Neural cell (in vitro differentiated cells): ENCODE measurements around the gene ERC2. TPM values are rescaled to one million over a fixed set of nuclear protein-coding genes. Genes with fewer than 3 reads are reported as not detected.
"Not testable (repeated sequence)": the region's sequence is repeated elsewhere in the genome, so short reads cannot be mapped to it uniquely, and the experiment has no call there.

Experiments used
- H2AFZ ChIP-seq: fragments of 200-600, 300-800 bp; sonication (generic), shearing (Covaris generic); 2 replicates; pipeline ENCODE4 v1.6.0; 2014; ENCODE audit warnings: low read depth, mild to moderate bottlenecking, antibody characterized with exemption, low read length, moderate library complexity
- H3F3A ChIP-seq: fragments of 200-600 bp; shearing (Covaris generic); 2 replicates; pipeline ENCODE4 v1.6.1; 2016; ENCODE audit warnings: mild to moderate bottlenecking, moderate library complexity, mixed read lengths, antibody characterized with exemption, low read length; ENCODE audit not compliant: insufficient read depth, poor library complexity, severe bottlenecking
- H3K27ac ChIP-seq: fragments of 200-600, 300-800 bp; sonication (generic), shearing (Covaris generic); 2 replicates; pipeline ENCODE4 v1.5.1; 2014; ENCODE audit warnings: mild to moderate bottlenecking, low read length, moderate library complexity
- H3K27me3 ChIP-seq: fragments of 300-800, 200-600 bp; sonication (generic), shearing (Covaris generic); 2 replicates; pipeline ENCODE4 v1.6.0; 2014; ENCODE audit warnings: mild to moderate bottlenecking, low read depth, low read length, moderate library complexity; ENCODE audit not compliant: insufficient read depth
- H3K36me3 ChIP-seq: fragments of 300-800, 200-600 bp; sonication (generic), shearing (Covaris generic); 2 replicates; pipeline ENCODE4 v1.5.1; 2014; ENCODE audit warnings: mild to moderate bottlenecking, antibody characterized with exemption, low read length, moderate library complexity; ENCODE audit not compliant: insufficient read depth
- H3K4me2 ChIP-seq: fragments of 300-800, 200-600 bp; sonication (generic), shearing (Covaris generic); 2 replicates; pipeline ENCODE4 v1.6.0; 2014; ENCODE audit warnings: mild to moderate bottlenecking, low read length
- H3K4me3 ChIP-seq: fragments of 300-800, 200-600 bp; sonication (generic), shearing (Covaris generic); 2 replicates; pipeline ENCODE4 v1.5.1; 2014; ENCODE audit warnings: mild to moderate bottlenecking, low read length, moderate library complexity
- H3K79me2 ChIP-seq: fragments of 200-600 bp; shearing (Covaris generic); replicated peaks from 2 replicates; pipeline ENCODE4 v1.6.0; 2014; ENCODE audit warnings: mild to moderate bottlenecking, low read length, moderate library complexity; ENCODE audit not compliant: insufficient read depth
- H3K9ac ChIP-seq: fragments of 300-800, 200-600 bp; sonication (generic), shearing (Covaris generic); 2 replicates; pipeline ENCODE4 v1.6.1; 2016; ENCODE audit warnings: mild to moderate bottlenecking, low read length, mixed read lengths
- H3K9me2 ChIP-seq: fragments of 200-600 bp; shearing (Covaris generic); 2 replicates; pipeline ENCODE4 v1.6.1; 2016; ENCODE audit warnings: mild to moderate bottlenecking, low read length, mixed read lengths; ENCODE audit not compliant: insufficient read depth
- H3K9me3 ChIP-seq: fragments of 200-600, 300-800 bp; sonication (generic), shearing (Covaris generic); 2 replicates; pipeline ENCODE4 v1.6.1; 2016; ENCODE audit warnings: mild to moderate bottlenecking, mixed run types, low read length, moderate library complexity, mixed read lengths
- H4K20me1 ChIP-seq: fragments of 200-600 bp; shearing (Covaris generic); 2 replicates; pipeline ENCODE4 v1.6.1; 2016; ENCODE audit warnings: mild to moderate bottlenecking, mixed run types; ENCODE audit not compliant: insufficient read depth
- CTCF ChIP-seq: fragments of 450-650 bp; IDR thresholded peaks from 2 replicates; pipeline ENCODE4 v1.5.1; 2014; ENCODE audit warnings: antibody characterized with exemption, mild to moderate bottlenecking, moderate library complexity; ENCODE audit not compliant: poor library complexity, severe bottlenecking
- EZH2 ChIP-seq: fragments of 200-600, 300-800 bp; shearing (Covaris generic), sonication (generic); IDR thresholded peaks from 2 replicates; pipeline ENCODE4 v1.6.1; 2014; ENCODE audit warnings: antibody characterized with exemption, low read length, borderline replicate concordance, mild to moderate bottlenecking; ENCODE audit not compliant: insufficient read depth, poor library complexity, severe bottlenecking
- MXI1 ChIP-seq: fragments of 450-650 bp; conservative IDR thresholded peaks from 2 replicates; pipeline ENCODE4 v1.6.1; 2014; ENCODE audit warnings: antibody characterized with exemption, mild to moderate bottlenecking; ENCODE audit not compliant: poor library complexity, severe bottlenecking
- POLR2AphosphoS5 ChIP-seq: IDR thresholded peaks from 2 replicates; pipeline ENCODE4 v1.6.1; 2012
- RAD21 ChIP-seq: fragments of 450-650 bp; conservative IDR thresholded peaks from 2 replicates; pipeline ENCODE4 v1.6.1; 2014; ENCODE audit warnings: antibody characterized with exemption, mild to moderate bottlenecking, moderate library complexity
- REST ChIP-seq: IDR thresholded peaks from 2 replicates; pipeline ENCODE4 v1.6.1; 2012; ENCODE audit warnings: borderline replicate concordance
- SMC3 ChIP-seq: fragments of 450-650 bp; conservative IDR thresholded peaks from 2 replicates; pipeline ENCODE4 v1.6.1; 2014; ENCODE audit warnings: antibody characterized with exemption, mild to moderate bottlenecking, moderate library complexity; ENCODE audit not compliant: poor library complexity
- TAF1 ChIP-seq: IDR thresholded peaks from 2 replicates; pipeline ENCODE4 v1.6.1; 2012; ENCODE audit warnings: low read depth
- polyA plus RNA-seq: library from polyadenylated mRNA; depleted of rRNA; stranded (reverse); fragments of >200 nt; gene quantifications from 2 replicates; pipeline ENCODE4 v1.2.3, GENCODE V29; 2014

Gene ERC2
- polyA plus RNA-seq, 1 donor from 2014 or later, result 60.4 TPM

- no peaks in the 10 kb centered on the region for H3K27me3 ChIP-seq
- no peak overlapping the region for H3K27ac ChIP-seq
- TF ChIP-seq SMC3 (no peak), CTCF (no peak), REST (no peak), EZH2 (no peak), MXI1 (no peak), POLR2AphosphoS5 (no peak), RAD21 (no peak), TAF1 (no peak)
- H3K9ac ChIP-seq, result no peak overlapping the region
- no peaks in the 10 kb centered on the region for H3K79me2 ChIP-seq
- no peak overlapping the region for H3K4me2 ChIP-seq
- H3K9me2 ChIP-seq, result no peaks in the 10 kb centered on the region
- H3F3A ChIP-seq, result no peaks in the 10 kb centered on the region
- no peaks in the 10 kb centered on the region for H3K9me3 ChIP-seq
- H4K20me1 ChIP-seq, result no peaks in the 10 kb centered on the region
- H2AFZ ChIP-seq, result no peak overlapping the region
- no peak overlapping the region for H3K4me3 ChIP-seq
- no peaks in the 10 kb centered on the region for H3K36me3 ChIP-seq
Observed at GRCh38 chr3:55852326-55852725, 615.9 kb downstream of the ERC2 start.

- H3K4me2 ChIP-seq, result no peak overlapping the region
- H3K79me2 ChIP-seq, result no peaks in the 10 kb centered on the region
- no peak overlapping the region for H3K27ac ChIP-seq
- no peaks in the 10 kb centered on the region for H3F3A ChIP-seq
- no peak overlapping the region for H3K9ac ChIP-seq
- H3K4me3 ChIP-seq, result no peak overlapping the region
- no peaks in the 10 kb centered on the region for H3K9me3 ChIP-seq
- TF ChIP-seq SMC3 (no peak), POLR2AphosphoS5 (no peak)
- no peak overlapping the region for H2AFZ ChIP-seq
- no peaks in the 10 kb centered on the region for H3K36me3 ChIP-seq
- no peaks in the 10 kb centered on the region for H3K27me3 ChIP-seq
- no peaks in the 10 kb centered on the region for H3K9me2 ChIP-seq
- H4K20me1 ChIP-seq, result no peaks in the 10 kb centered on the region
Observed at GRCh38 chr3:55842204-55842603, 626.1 kb downstream of the ERC2 start.

GRCh38 chr3:55831876-55832275 is 636.4 kb downstream of the ERC2 start:
- H3K4me2 ChIP-seq, result not testable (repeated sequence)

More at GRCh38 chr3:55831876-55832275, 636.4 kb downstream of the ERC2 start:
- not testable (repeated sequence) for H3K4me3 ChIP-seq, H3K36me3 ChIP-seq, H3K79me2 ChIP-seq, H3K9me3 ChIP-seq, H2AFZ ChIP-seq, H3F3A ChIP-seq, H3K27me3 ChIP-seq, H3K9ac ChIP-seq, H3K27ac ChIP-seq, H3K9me2 ChIP-seq, H4K20me1 ChIP-seq
